IPS-18c (cell line): Measurements from ENCODE around the gene TREH.
"Not testable (repeated sequence)": the region's sequence is repeated elsewhere in the genome, so short reads cannot be mapped to it uniquely, and the experiment has no call there.

Source experiments
- H3K4me3 ChIP-seq: 2 replicates; pipeline ENCODE4 v1.7.0; 2013; ENCODE audit warnings: low read depth, mild to moderate bottlenecking, low read length, moderate library complexity; ENCODE audit not compliant: insufficient read depth
- H3K9me3 ChIP-seq: one replicate; pipeline ENCODE4 v1.6.1; 2013; ENCODE audit warnings: mild to moderate bottlenecking, low read length, moderate library complexity; ENCODE audit not compliant: control insufficient read depth, insufficient read depth

The TREH gene

DNA sequence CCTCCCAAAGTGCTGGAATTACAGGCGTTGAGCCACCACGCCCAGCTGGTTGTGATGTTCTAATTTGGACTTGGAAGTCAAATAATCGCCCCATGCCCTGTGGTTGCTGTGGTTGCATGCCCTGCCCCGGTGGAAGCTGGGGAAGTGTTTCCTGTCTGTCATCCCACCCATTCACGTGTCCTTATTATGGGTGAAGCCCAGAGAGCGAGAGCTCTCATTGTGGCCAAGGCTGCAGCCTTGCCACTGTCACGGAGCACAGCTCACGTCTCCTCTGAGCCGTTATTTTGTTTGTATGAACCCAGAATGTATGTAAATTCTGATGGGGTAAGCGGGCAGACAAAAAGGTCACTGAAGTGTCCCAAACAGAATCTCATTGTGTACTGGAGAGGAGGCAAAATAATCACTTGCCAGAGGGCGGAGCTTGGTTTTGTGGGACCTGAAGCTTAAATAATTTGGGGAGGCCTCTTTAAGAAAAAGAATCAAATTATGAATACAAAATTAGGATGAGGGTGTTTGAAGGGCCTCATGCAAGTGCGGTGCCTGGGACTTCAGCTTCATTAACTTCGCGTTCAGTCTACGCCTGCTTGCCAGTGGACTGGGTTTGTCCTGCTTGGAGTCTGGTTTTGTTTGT lies 25.8 kb upstream of the TREH start:
- Histone ChIP-seq H3K9me3 (no peaks in the 10 kb centered on the region), H3K4me3 (no peak overlapping the region)

DNA sequence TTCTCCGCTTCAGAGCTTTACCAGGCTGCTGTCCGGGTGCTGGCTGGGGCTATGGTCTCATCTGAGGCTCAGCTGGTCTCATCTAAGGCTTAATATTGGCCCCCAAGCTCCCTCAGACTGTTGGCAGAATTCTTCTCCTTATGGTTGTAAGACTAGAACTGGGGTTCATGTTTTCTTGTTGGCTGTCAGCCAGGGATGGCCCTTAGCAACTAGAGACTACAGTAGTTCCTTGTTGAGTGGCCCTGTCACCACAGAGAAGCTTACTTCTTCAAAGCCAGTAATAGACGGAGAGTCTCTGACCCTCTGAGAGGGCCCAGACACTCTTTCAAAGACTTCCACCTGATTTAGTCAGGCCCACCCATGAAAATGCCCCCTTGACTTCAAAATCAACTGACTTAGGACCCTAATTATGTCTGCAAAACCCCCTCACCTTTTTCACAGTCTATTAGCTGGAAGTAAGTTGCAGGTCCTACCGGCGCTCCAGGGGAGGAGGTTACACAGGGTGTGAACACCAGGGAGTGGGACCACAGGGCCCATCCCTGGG lies 24.2 kb upstream of the TREH start:
- Histone ChIP-seq H3K4me3 (no peak overlapping the region), H3K9me3 (no peaks in the 10 kb centered on the region)

DNA sequence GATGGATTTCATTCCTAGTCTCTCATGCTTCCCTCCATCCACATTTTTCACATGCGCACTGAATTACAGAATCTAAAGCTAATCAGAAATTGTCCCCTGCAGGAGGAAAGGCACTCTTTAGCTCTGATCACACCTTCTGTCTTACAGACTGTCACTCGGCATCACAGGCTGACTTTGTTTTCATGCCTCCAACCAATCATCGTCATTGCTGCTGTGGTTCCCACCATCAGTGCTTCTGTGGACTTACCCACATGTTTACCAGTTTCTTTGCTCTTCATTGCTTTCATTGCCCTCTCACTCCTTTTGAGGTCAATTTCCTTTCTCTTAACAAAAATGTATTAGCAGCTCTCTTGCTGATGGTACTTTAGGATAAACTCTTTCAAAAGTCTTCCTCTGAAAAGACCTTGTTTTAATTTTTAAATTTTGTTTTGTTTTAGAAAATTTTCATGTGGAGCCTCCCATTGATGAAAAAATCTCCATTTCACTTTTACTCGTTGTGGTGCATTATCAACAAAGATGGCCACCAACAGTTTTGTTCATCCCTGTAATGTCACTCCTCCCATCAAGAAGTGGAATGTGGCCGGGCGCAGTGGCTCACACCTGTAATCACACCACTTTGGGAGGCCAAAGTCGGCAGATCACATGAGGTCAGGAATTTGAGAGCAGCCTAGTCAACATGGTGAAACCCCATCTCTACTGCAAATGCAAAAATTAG lies 20.2 kb upstream of the TREH start:
- no peak overlapping the region for H3K4me3 ChIP-seq
- H3K9me3 ChIP-seq = no peaks in the 10 kb centered on the region

DNA sequence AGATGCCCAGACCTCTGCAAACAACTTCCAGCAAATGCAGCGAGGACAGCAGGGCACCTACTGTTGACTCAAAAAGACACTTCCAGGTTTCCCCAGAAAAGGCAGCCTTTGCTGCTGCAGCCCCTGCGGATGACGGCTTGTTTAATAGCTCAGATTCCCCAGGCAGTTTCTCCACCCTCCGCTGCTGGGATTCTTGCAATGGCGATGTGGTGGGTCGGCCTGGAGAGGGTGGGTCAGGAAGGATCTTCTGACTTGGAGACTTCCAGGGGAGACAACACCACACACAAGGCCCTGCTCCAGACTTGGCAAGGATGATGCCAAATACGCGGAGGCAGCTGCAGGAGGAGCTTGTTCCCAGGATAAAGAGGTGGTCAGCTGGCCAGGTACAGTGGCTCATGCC lies 17.9 kb upstream of the TREH start:
- H3K9me3 ChIP-seq = no peaks in the 10 kb centered on the region
- no peak overlapping the region for H3K4me3 ChIP-seq

DNA sequence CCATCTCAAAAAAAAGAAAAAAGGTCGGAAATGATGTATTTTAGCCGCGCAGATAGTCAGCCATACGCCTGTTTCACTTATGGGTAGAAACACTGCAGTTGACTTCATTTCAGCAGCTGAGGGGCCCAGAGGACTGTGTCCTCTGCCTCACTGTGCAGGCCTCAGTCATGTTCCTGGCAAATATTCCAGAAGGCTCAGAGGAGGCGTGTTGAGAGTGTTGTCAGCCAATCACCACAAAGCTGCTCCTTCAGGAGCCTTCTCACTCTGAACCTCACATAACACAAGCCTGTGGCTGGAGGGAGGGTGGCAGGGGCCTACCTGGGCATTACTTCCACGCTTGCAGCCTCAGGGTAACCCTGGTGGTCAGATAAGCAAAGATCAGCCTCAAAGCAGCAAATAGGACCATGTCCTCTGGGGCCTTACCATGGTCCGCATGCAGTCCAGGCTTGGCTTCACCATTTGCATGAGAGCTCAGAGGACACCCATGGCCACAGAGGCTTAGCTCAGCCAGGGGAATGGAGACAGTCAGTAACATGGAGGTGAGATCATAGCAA lies 17.3 kb upstream of the TREH start:
- H3K4me3 ChIP-seq = no peak overlapping the region
- no peaks in the 10 kb centered on the region for H3K9me3 ChIP-seq

DNA sequence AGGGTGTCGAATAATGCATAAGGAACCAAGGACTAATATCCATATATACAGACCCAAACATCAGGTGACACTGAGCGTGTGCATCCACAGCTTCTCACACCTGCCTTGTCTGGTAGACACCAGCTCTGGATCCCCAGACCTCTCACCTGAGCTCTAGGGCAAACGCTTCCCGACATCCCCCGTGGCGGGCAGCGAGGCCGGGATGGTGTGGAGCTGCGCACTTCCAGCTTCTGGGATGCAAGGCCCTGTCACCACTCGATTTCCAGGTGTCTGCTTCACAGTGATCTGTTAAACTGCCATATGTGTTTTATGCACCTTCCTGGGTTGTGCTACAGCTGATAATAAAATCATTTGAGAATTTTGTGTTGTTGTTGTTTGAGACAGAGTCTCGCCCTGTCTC lies 15.3 kb upstream of the TREH start:
- peaks cover 2% of the 10 kb centered on the region for H3K9me3 ChIP-seq
- no peak overlapping the region for H3K4me3 ChIP-seq

DNA sequence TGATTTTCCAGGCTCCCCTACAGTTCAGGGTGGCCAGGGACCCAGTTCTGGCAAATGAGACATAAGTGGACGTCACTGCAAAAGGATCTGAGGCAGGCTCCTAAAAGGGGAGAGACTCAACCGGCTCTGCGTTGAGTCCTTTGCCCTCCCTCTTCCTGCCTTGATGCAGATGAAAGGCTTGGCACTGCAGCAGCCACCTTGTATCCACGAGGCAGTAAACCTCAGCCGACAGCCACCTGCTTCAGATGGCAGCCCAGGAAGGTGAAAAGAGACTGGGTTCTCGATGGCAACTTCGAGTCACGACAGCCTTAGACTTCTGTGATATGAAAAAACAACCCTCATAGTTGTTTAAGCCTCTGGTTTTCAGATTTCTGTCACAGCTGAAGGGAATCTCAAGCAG lies 14.7 kb upstream of the TREH start:
- peaks cover 2% of the 10 kb centered on the region for H3K9me3 ChIP-seq
- no peak overlapping the region for H3K4me3 ChIP-seq

DNA sequence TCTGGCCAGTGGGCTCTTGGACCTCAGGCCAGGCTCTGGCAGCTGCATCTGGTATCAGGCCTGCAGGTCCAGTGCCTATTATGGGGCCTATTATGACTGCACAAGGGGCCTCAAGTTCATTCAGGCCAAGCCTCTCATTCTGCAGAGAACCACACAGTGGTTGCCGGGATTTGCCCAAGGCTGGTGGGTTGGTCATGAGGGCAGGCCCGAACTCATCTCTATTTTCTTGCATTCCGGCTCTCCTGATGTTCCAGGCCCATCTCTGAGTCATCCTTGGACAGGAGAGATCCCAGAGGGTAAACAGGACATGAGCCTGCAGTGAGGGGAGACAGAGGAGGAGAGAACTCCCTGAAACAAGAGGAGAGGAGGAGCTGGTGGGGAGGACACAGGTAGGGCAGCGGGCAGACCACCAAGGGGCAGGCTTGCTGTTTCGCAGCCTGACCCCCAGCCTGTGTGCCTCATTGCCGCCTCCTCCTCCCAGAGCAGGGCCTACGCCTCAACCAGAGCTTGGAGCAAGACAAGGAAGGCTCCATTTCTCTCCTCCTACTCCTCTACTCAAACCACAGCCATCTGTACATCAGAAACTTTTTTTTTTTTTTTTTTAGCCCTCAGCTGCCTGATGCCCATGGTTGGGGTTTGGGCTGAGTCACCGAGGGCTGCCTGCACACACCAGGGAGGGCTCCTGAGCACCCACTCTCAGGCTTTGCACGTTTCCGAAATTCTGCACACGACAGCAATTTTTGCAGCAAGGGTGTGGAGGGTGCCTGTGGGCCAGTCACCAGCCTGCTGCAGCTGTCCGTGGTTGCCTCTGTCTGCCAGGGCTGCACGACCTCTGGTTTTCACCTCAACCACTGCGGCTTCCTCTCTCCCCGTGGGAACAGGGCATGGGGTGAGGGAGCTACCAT lies 12.7 kb upstream of the TREH start:
- Histone ChIP-seq H3K4me3 (no peak overlapping the region), H3K9me3 (peaks cover 2% of the 10 kb centered on the region)

DNA sequence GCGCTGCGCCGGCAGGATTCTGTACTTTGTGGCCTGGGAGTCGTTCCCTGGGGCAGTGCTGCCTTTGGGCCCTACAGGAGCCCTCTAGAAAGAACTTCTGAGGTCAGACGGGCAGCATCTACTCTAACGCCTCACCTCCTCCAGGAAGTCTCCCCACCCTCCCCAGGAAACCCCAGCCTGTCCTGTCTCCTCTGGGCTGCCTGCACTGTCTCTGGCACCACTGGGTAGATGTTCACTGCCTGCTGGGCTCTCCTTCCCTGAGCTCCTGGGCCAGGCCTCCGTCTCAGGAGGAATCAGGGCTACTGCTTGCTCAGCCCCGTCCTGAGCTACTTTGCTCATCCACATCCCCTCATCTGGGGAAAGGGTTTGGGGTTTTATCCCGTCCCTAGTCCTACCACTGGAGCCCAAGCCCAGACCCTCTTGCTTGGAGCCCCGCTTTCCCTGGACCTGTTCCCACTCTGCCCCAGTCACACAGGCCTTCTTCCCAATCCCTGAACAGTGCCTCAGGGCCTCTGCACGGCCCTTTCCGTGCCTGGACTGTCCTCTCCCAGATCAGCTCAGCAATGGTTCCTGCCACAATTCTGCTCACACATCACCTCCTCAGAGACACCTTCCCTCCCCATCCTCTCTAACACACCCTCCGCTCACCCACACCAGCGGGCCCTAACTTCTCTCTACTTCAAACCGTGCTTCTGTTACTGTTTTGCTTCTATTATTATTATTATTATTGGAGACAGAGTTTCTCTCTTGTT lies 11.3 kb upstream of the TREH start:
- Histone ChIP-seq H3K4me3 (no peak overlapping the region), H3K9me3 (peaks cover 2% of the 10 kb centered on the region)

DNA sequence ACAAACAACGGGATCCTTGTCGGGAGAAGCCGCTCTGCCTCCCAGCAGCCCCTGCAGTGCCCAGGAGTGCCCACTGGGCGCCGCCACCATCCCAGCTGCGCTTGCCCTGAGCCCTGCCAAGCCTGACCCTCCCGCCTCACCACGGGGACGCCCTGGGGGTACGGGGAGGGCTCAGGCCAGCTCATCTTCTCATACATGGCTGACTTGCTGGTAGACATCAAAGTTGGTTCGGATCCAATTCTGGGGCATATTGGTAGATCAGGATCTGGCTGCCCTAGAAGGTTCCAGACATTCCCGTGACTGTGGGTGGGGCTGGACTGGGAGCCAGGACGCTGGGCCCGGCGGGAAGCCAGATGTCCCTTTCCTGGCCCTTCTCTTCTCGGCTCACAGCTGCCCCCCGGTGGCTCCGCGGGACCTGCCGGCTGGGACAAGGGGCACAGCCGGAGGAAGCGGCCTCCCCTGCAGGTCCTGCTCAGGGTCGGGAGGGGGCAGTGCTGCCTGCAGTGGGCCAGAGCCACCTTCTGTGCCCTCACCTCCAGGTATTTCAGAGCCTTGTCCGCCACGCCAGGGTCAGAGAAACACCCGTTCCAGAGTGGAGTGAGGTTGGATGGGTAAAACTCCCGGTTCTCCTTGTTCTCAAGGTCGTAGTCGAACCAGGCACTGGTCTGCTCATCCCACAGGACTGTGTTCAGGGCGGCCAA lies 10.6 kb upstream of the TREH start:
- H3K9me3 ChIP-seq = peaks cover 2% of the 10 kb centered on the region
- H3K4me3 ChIP-seq = peak overlapping the region; percentile 56

DNA sequence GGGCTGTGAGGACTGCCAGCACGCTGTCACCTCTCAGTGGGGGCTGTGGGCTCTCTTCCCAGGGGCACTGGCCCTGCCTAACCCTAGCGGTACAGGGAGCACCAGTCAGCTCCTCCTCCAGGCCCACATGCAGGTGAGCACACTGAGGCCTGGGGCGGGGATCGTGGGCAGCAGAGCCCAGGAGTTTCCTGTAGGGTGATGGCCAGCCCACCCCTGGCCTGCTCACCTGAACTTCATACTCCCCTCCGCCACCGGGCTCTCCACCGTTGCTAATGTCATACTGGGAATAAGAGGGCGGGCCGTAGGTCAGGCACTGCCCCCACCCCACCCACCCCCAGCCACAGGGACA lies 10.0 kb upstream of the TREH start:
- peaks cover 2% of the 10 kb centered on the region for H3K9me3 ChIP-seq
- H3K4me3 ChIP-seq = peak overlapping the region; percentile 32

DNA sequence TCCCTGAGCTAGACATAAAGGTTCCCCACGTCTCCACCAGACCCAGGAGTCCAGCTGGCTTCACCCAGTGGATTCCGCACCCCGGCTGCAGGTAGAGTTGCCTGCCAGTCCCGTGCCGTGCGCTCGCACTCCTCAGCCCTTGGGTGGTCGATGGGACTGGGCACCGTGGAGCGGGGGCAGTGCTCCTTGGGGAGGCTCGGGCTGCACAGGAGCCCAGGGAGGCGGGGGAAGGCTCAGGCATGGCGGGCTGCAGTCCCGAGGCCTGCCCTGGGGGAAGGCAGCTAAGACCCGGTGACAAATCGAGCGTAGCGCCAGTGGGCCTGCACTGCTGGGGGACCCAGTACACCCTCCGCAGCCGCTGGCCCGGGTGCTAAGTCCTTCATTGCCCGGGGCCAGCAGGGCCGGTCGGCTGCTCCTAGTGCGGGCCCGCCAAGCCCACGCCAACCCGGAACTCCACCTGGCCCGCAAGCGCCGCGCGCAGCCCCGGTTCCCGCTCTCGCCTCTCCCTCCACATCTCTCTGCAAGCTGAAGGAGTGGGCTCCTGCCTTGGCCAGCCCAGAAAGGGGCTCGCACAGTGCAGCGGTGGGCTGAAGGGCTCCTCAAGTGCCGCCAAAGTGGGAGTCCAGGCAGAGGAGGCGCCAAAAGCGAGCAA lies 9.5 kb upstream of the TREH start:
- H3K4me3 ChIP-seq = no peak overlapping the region; the same call in 1 of the 2 replicates
- peaks cover 2% of the 10 kb centered on the region for H3K9me3 ChIP-seq

DNA sequence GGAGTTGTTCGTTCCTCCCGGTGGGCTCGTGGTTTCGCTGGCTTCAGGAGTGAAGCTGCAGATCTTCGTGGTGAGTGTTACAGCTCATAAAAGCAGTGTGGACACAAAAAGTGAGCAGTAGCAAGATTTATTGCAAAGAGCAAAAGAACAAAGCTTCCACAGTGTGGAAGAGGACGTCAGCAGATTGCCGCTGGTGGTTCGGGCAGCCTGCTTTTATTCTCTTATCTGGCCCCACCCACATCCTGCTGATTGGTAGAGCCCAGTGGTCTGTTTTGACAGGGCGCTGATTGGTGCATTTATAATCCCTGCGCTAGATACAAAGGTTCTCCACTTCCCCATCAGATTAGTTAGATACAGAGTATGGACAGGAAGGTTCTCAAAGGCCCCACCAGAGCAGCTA lies 8.9 kb upstream of the TREH start:
- H3K4me3 ChIP-seq, H3K9me3 ChIP-seq: not testable (repeated sequence)

DNA sequence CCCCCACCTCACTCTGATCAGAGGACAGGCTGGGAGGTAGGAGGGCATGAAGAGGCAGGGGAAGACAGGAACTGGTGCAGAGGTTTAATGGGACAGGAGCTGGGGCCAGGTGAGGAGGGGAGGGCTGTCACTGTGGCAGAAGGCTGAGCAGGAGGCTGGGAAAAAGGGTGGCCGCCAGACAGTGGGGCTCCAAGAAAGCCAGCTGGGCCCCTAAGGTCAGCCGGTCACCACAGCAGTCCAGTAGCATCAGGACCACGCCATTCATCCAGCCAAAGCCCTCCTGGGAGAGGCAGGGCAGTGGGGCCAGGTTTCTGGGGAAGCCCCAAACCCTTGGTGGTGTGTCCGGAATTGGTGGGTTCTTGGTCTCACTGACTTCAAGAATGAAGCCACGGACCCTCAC lies 8.5 kb upstream of the TREH start:
- Histone ChIP-seq H3K9me3 (peaks cover 2% of the 10 kb centered on the region), H3K4me3 (no peak overlapping the region)

DNA sequence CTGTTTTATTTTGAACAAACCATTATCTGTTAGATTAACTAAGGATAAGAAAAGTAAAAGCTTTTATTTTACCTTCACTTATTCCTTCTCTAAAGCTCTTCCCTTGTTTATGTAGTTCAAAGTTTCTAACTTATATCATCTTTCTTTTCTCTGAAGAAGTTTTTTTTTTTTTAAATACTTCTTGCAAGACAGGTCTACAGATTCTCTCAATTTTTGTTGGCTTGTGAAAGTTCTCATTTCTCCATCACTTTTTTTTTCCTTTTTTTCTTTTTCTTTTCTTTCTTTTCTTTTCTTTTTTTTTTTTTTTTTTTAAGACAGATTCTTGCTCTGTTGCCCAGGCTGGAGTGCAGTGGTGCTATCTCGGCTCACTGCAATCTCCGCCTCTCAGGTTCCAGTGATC lies 4.7 kb upstream of the TREH start:
- Histone ChIP-seq H3K4me3 (no peak overlapping the region), H3K9me3 (no peaks in the 10 kb centered on the region)

DNA sequence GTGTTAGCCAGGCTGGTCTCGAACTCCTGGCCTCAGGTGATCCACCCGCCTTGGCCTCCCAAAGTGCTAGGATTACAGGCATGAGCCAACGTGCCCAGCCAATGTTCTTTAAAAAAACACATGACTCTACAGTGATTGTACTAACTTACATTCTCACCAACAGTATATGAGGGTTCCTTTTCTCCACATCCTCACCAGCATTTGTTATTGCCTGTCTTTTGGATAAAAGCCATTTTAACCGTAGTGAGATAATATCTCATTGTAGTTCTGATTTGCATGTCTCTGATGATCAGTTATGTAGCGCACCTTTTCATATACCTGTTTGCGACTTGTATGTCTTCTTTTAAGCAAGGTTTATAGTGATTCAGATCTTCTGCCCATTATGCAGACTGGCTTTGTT lies 3.5 kb upstream of the TREH start:
- not testable (repeated sequence) for H3K9me3 ChIP-seq, H3K4me3 ChIP-seq
